Upper lobe of right lung (tissue), 1 donor: ENCODE data around the gene IDH1. TPM values are rescaled to one million over a fixed set of nuclear protein-coding genes. Genes with fewer than 3 reads are reported as not detected.
A peak's percentile ranks its signal among the peaks of the same experiment; 100 is the strongest.
"Not testable (repeated sequence)": the region's sequence is repeated elsewhere in the genome, so short reads cannot be mapped to it uniquely, and the experiment has no call there.

Experiments
- ATAC-seq: fragments of 200-7000 bp; cut with Tn5 transposase; one replicate; pipeline ENCODE4 v1.9.1; 2020; ENCODE audit warnings: mild to moderate bottlenecking, moderate library complexity
- DNase-seq: peaks from one replicate; pipeline ENCODE4 v3.0.0-alpha.2; 2020
- H3K27ac ChIP-seq: fragments of 200-600 bp; one replicate; pipeline ENCODE4 v1.8.0; 2022
- H3K27me3 ChIP-seq: fragments of 200-600 bp; one replicate; pipeline ENCODE4 v1.8.0; 2022; ENCODE audit warnings: mild to moderate bottlenecking
- H3K36me3 ChIP-seq: fragments of 200-600 bp; one replicate; pipeline ENCODE4 v1.8.0; 2022
- H3K4me1 ChIP-seq: fragments of 200-600 bp; one replicate; pipeline ENCODE4 v1.8.0; 2022
- H3K4me3 ChIP-seq: fragments of 200-600 bp; one replicate; pipeline ENCODE4 v1.8.0; 2022; ENCODE audit warnings: mild to moderate bottlenecking
- H3K9me3 ChIP-seq: fragments of 200-600 bp; one replicate; pipeline ENCODE4 v1.8.0; 2022
- CTCF ChIP-seq: fragments of 200-600 bp; IDR thresholded peaks from one replicate; pipeline ENCODE4 v1.8.0; 2022; ENCODE audit warnings: antibody characterized with exemption
- intact Hi-C: fragments of 100-400 bp; cut with DNase I; formaldehyde crosslinking; loops from one replicate; pipeline ENCODE4 v1.11.0; 2022
- total RNA-seq: library from RNA; stranded (reverse); fragmentation: NEBNext Ultra II Directional; extraction: Animal tissue kit (Norgen Biotek cat#: 25700); gene quantifications from one replicate; pipeline ENCODE4 v1.2.1, GENCODE V29; 2021
- donor health status: DM: no; HTN: yes; CAD: no; lungs with severe emphysema.

The IDH1 gene
- total RNA-seq, 1 donor from 2014 or later = 116 TPM

- Histone ChIP-seq H3K9me3 (no peaks in the 10 kb centered on the region), H3K36me3 (peaks cover 78% of the 10 kb centered on the region), H3K27ac (no peak overlapping the region), H3K4me3 (no peak overlapping the region), H3K27me3 (no peaks in the 10 kb centered on the region), H3K4me1 (no peaks in the 10 kb centered on the region)
- intact Hi-C loops = no loop called here
- ATAC-seq (no peak), DNase-seq (no peak)
- no peak for TF ChIP-seq CTCF
Observed at GRCh38 chr2:208278549-208278948, 23.7 kb upstream of the IDH1 start.

- no peak overlapping the region for H3K27ac ChIP-seq
- H3K4me1 ChIP-seq = no peaks in the 10 kb centered on the region
- DNase-seq (no peak), ATAC-seq (no peak)
- no peaks in the 10 kb centered on the region for H3K9me3 ChIP-seq
- TF ChIP-seq CTCF = no peak
- no peaks in the 10 kb centered on the region for H3K27me3 ChIP-seq
- intact Hi-C loops = no loop called here
- H3K36me3 ChIP-seq = peaks cover 80% of the 10 kb centered on the region
- H3K4me3 ChIP-seq = no peak overlapping the region
Observed at GRCh38 chr2:208274748-208275147, 19.9 kb upstream of the IDH1 start.

- DNase-seq = no peak
- peaks cover 31% of the 10 kb centered on the region for H3K36me3 ChIP-seq
- peak; percentile 19 for TF ChIP-seq CTCF
- H3K4me1 ChIP-seq = peaks cover 31% of the 10 kb centered on the region
- H3K27me3 ChIP-seq = no peaks in the 10 kb centered on the region
- no peak overlapping the region for H3K4me3 ChIP-seq
- no peak overlapping the region for H3K27ac ChIP-seq
- intact Hi-C loops = no loop called here
- ATAC-seq = no peak
- no peaks in the 10 kb centered on the region for H3K9me3 ChIP-seq
Observed at GRCh38 chr2:208269091-208269490, 14.2 kb upstream of the IDH1 start.

GRCh38 chr2:208268156-208268952 is 13.5 kb upstream of the IDH1 start:
- no peak overlapping the region for H3K27ac ChIP-seq
- intact Hi-C loops = no loop called here
- H3K9me3 ChIP-seq = no peaks in the 10 kb centered on the region
- no peaks in the 10 kb centered on the region for H3K27me3 ChIP-seq
- peaks cover 23% of the 10 kb centered on the region for H3K36me3 ChIP-seq
- no peak for TF ChIP-seq CTCF
- DNase-seq = no peak
- ATAC-seq = no peak
- no peak overlapping the region for H3K4me3 ChIP-seq
- H3K4me1 ChIP-seq = peaks cover 31% of the 10 kb centered on the region

- peak overlapping the region; percentile 100 for H3K4me3 ChIP-seq
- not testable (repeated sequence) for DNase-seq, H3K27me3 ChIP-seq
Observed at GRCh38 chr2:208267526-208267925, 12.7 kb upstream of the IDH1 start.

GRCh38 chr2:208266936-208267335 is 12.1 kb upstream of the IDH1 start:
- intact Hi-C loops = no loop called here
- ATAC-seq (no peak), DNase-seq (no peak)
- Histone ChIP-seq H3K9me3 (no peaks in the 10 kb centered on the region), H3K4me1 (peaks cover 31% of the 10 kb centered on the region), H3K27ac (peak overlapping the region; percentile 96), H3K36me3 (peaks cover 9% of the 10 kb centered on the region), H3K4me3 (peak overlapping the region; percentile 100), H3K27me3 (no peaks in the 10 kb centered on the region)
- no peak for TF ChIP-seq CTCF

More at GRCh38 chr2:208267526-208267925, 12.7 kb upstream of the IDH1 start:
- Histone ChIP-seq H3K36me3 (peaks cover 15% of the 10 kb centered on the region), H3K4me1 (peaks cover 31% of the 10 kb centered on the region)
- H3K9me3 ChIP-seq, intact Hi-C loops, ATAC-seq, H3K27ac ChIP-seq: not testable (repeated sequence)
